GM19452 (cell line): Measurements from ENCODE around the gene PRDX5.

Source experiments
- ATAC-seq: cut with Tn5 transposase; IDR thresholded peaks from one replicate; pipeline ENCODE4 v1.9.1; 2021; ENCODE audit not compliant: unreplicated experiment

The PRDX5 gene

GRCh38 chr11:64359712-64360445 lies 42.0 kb downstream of the PRDX5 start:
- no peak for ATAC-seq

GRCh38 chr11:64360448-64360921 lies 42.6 kb downstream of the PRDX5 start:
- no peak for ATAC-seq

GRCh38 chr11:64361659-64362058 lies 43.7 kb downstream of the PRDX5 start:
- no peak for ATAC-seq

GRCh38 chr11:64362339-64362738 lies 44.4 kb downstream of the PRDX5 start:
- ATAC-seq = no peak

GRCh38 chr11:64364435-64364834 lies 46.5 kb downstream of the PRDX5 start:
- ATAC-seq = no peak

GRCh38 chr11:64364911-64365310 lies 47.0 kb downstream of the PRDX5 start:
- no peak for ATAC-seq

GRCh38 chr11:64366751-64367150 lies 48.8 kb downstream of the PRDX5 start:
- ATAC-seq = no peak

- ATAC-seq = no peak
These were observed 50.2 kb downstream of the PRDX5 start for GRCh38 chr11:64367931-64368672.

GRCh38 chr11:64368673-64369074 lies 50.8 kb downstream of the PRDX5 start:
- no peak for ATAC-seq

- ATAC-seq = no peak
These were observed 51.8 kb downstream of the PRDX5 start for GRCh38 chr11:64369440-64370421.

GRCh38 chr11:64371201-64371600 lies 53.3 kb downstream of the PRDX5 start:
- no peak for ATAC-seq
